Measurements from ENCODE around the gene MORN4. TPM values are rescaled to one million over a fixed set of nuclear protein-coding genes. Genes with fewer than 3 reads are reported as not detected.

The MORN4 gene
- 2.3 TPM for total RNA-seq

- Histone ChIP-seq H3K4me1 (peaks cover 0 to 3% of the 10 kb centered on the region in 2 donors), H3K36me3 (no peaks in the 10 kb centered on the region), H3K27me3 (no peaks in the 10 kb centered on the region), H3K4me3 (peak within 1 kb of the TSS; percentile 73 to 74), H3K9me3 (no peaks in the 10 kb centered on the region), H3K27ac (peak within 1 kb of the TSS in 1 of 2 donors; percentile 6)
- no peak for TF ChIP-seq CTCF (IDR thresholded peaks at IDR 0.05)
- DNase-seq (ENCODE audit: low spot score in 2 of 2), result peak; percentile 69 to 96
- intact Hi-C loops (cut with DNase I), result loop anchor here (1.0 to 5.0 kb wide), 2 partner anchors 135 to 206 kb away; partner anchors contain the start of genes MMS19, PGAM1 and UBTD1
Measured at GRCh38 chr10:97632949-97633884, at the start of gene MORN4. MORN4 (minus strand) TSS chr10:97633500; CDS start chr10:97619653, 13,847 bp downstream.

GRCh38 chr10:97682042-97682441, 48.7 kb upstream of the MORN4 start:
- intact Hi-C loops (cut with DNase I), result no loop called here
- no peaks in the 10 kb centered on the region for H3K27me3 ChIP-seq
- no peak for DNase-seq (ENCODE audit: low spot score in 2 of 2)
- no peak overlapping the region for H3K27ac ChIP-seq
- no peak for TF ChIP-seq CTCF (IDR thresholded peaks at IDR 0.05)
- H3K4me1 ChIP-seq, result peaks cover 5 to 29% of the 10 kb centered on the region in 2 donors
- no peaks in the 10 kb centered on the region for H3K9me3 ChIP-seq
- H3K36me3 ChIP-seq, result peaks cover 20 to 25% of the 10 kb centered on the region in 2 donors
- H3K4me3 ChIP-seq, result no peak overlapping the region

GRCh38 chr10:97679594-97679993, 46.3 kb upstream of the MORN4 start:
- intact Hi-C loops (cut with DNase I), result no loop called here
- no peaks in the 10 kb centered on the region for H3K27me3 ChIP-seq
- no peak for TF ChIP-seq CTCF (IDR thresholded peaks at IDR 0.05)
- H3K4me1 ChIP-seq, result peaks cover 0 to 19% of the 10 kb centered on the region in 2 donors
- no peak for DNase-seq (ENCODE audit: low spot score in 2 of 2)
- no peak overlapping the region for H3K27ac ChIP-seq
- no peak overlapping the region for H3K4me3 ChIP-seq
- H3K9me3 ChIP-seq, result no peaks in the 10 kb centered on the region
- H3K36me3 ChIP-seq, result peaks cover 38 to 47% of the 10 kb centered on the region in 2 donors

DNA sequence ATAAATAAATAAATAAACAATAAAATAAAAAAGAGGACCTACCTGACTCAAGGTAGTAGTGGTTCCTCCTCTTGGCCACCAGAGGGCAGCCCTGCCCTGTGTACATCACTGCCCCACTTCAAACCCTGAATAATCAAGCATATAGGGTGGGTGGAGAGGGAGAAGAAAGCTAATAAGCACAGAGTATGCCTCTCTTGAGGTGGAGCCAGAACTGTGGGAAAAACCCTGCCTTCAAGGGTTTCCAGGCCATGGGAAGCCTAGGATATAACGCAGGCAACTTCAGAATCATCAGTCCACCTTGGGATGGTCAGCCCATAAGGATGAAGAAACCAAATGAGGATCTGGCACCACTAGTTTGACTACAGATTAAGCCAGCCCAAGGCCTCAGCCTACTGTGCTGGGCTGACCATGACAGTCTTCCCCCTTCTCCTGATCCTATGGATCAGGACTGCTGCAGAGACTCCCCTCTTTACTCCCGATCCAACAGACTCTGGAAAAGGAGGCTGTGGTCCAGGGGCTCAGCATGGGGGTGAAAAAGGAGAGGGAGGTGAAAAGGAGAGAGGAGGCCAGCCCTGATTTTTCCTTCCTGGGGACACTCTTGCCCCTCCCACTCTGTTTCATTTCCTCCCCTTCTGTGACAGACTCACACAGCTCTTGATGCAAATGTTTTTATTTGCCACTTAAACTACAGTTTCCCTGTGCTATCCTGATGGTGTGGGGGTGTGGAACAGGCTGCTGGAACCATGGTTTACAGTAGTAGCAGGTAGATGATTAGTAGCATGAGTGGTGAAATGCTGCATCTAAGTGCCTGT, 43.7 kb upstream of the MORN4 start:
- peak; percentile 80 to 93 (median 91) for TF ChIP-seq CTCF (IDR thresholded peaks at IDR 0.05)
- Histone ChIP-seq H3K27ac (peak overlapping the region in 1 of 2 donors; percentile 55), H3K27me3 (no peaks in the 10 kb centered on the region), H3K4me1 (peaks cover 0 to 3% of the 10 kb centered on the region in 2 donors), H3K36me3 (peaks cover 51 to 64% of the 10 kb centered on the region in 2 donors), H3K4me3 (no peak overlapping the region), H3K9me3 (no peaks in the 10 kb centered on the region)
- no peak for DNase-seq (ENCODE audit: low spot score in 2 of 2)
- intact Hi-C loops (cut with DNase I), result loop anchor here (1.0 to 2.0 kb wide), 2 partner anchors 54 to 60 kb away; partner anchors contain the start of gene ZFYVE27

DNA sequence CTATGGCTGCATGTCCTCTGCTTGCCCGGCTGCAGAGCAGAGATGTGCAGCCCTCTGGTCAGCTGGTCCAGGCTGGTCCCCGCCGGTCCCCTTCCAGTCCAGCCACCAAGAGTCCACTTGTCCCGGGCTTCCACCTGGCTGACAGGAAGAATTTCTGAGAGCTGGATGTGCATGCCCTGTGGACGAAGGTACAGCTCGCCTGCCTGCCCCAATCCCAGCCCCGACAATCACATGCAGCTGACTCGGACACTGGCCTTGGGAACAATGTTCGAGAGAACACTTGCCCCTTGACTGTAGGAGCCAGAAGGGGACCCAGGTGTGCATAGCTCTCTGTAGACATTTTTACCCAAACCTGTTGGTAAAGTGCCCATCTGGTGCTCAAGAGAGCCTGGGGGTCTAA, 41.9 kb upstream of the MORN4 start:
- H3K4me1 ChIP-seq, result no peaks in the 10 kb centered on the region
- peaks cover 54 to 75% of the 10 kb centered on the region in 2 donors for H3K36me3 ChIP-seq
- no peaks in the 10 kb centered on the region for H3K27me3 ChIP-seq
- no peak for DNase-seq (ENCODE audit: low spot score in 2 of 2)
- H3K27ac ChIP-seq, result no peak overlapping the region
- no peak for TF ChIP-seq CTCF (IDR thresholded peaks at IDR 0.05)
- no peak overlapping the region for H3K4me3 ChIP-seq
- intact Hi-C loops (cut with DNase I), result no loop called here
- H3K9me3 ChIP-seq, result no peaks in the 10 kb centered on the region
